CD4-positive, alpha-beta T cell (primary cell): ENCODE results near the gene MAP4K2. TPM values are rescaled to one million over a fixed set of nuclear protein-coding genes. Genes with fewer than 3 reads are reported as not detected.

Experiments used
- ATAC-seq: fragments of 200-7000 bp; cut with Tn5 transposase; one replicate; pipeline ENCODE4 v1.10.0; 2022; ENCODE audit warnings: mild to moderate bottlenecking; ENCODE audit not compliant: poor library complexity
- CTCF ChIA-PET: fragments of 350-600 bp; sonication (Branson Sonifier 250); formaldehyde crosslinking; loops from one replicate; lab custom pipeline; 2021; ENCODE audit warnings: antibody characterized with exemption, inconsistent platforms; lab: Charles Lee
- POLR2A ChIA-PET: fragments of 350-600 bp; sonication (Branson Sonifier 250); formaldehyde crosslinking; loops from one replicate; lab custom pipeline; 2021; ENCODE audit warnings: antibody characterized with exemption, inconsistent platforms; lab: Charles Lee
- DNase-seq, 14 experiments: peaks; one replicate each; pipeline ENCODE4 v3.0.0-alpha.2; 2013 to 2020; ENCODE audit warnings: mixed read lengths in 2 of 14
- H3K27ac ChIP-seq, 2 donors: one replicate each; pipeline versions ENCODE4 v1.5.1 to v1.7.0; 2013; ENCODE audit warnings: low read length in 2 of 2, low read depth in 1 of 2, mild to moderate bottlenecking in 1 of 2
- H3K27me3 ChIP-seq, 2 experiments: 1 replicate in 1 of 2; 2 replicates in 1 of 2; pipeline versions ENCODE4 v1.6.1 to v1.7.0; 2013; ENCODE audit warnings: low read length in 2 of 2, control low read depth in 1 of 2, mild to moderate bottlenecking in 1 of 2, moderate library complexity in 1 of 2; ENCODE audit not compliant: insufficient read depth in 2 of 2, control insufficient read depth in 1 of 2
- H3K36me3 ChIP-seq: one replicate; pipeline ENCODE4 v1.6.1; 2013; ENCODE audit warnings: low read length, control low read depth; ENCODE audit not compliant: insufficient read depth
- H3K4me1 ChIP-seq: one replicate; pipeline ENCODE4 v1.6.1; 2013; ENCODE audit warnings: low read length, control low read depth; ENCODE audit not compliant: insufficient read depth
- H3K4me3 ChIP-seq: one replicate; pipeline ENCODE4 v1.5.1; 2013; ENCODE audit warnings: mild to moderate bottlenecking, low read length, moderate library complexity
- H3K9me3 ChIP-seq, 2 experiments: 1 replicate in 1 of 2; 2 replicates in 1 of 2; pipeline versions ENCODE4 v1.6.1 to v1.7.0; 2013; ENCODE audit warnings: low read length in 2 of 2, mild to moderate bottlenecking in 2 of 2, control low read depth in 1 of 2, moderate library complexity in 1 of 2; ENCODE audit not compliant: control insufficient read depth in 1 of 2, insufficient read depth in 1 of 2
- H3K27ac Mint-ChIP-seq: one replicate; pipeline ENCODE4 v1.8.0; 2020; ENCODE audit warnings: mixed read lengths
- H3K27me3 Mint-ChIP-seq: one replicate; pipeline ENCODE4 v1.8.0; 2021; ENCODE audit warnings: mixed read lengths
- H3K36me3 Mint-ChIP-seq: one replicate; pipeline ENCODE4 v1.8.0; 2021; ENCODE audit warnings: low read depth, mixed read lengths
- H3K4me1 Mint-ChIP-seq: one replicate; pipeline ENCODE4 v1.8.0; 2021; ENCODE audit warnings: low read depth, mixed read lengths
- H3K4me3 Mint-ChIP-seq: one replicate; pipeline ENCODE4 v1.8.0; 2020; ENCODE audit warnings: mild to moderate bottlenecking, mixed read lengths
- H3K9me3 Mint-ChIP-seq: one replicate; pipeline ENCODE4 v1.8.0; 2020; ENCODE audit warnings: mixed read lengths
- CTCF ChIP-seq: fragments of 200-600 bp; IDR thresholded peaks from one replicate; pipeline ENCODE4 v1.8.0; 2022; ENCODE audit warnings: antibody characterized with exemption, mild to moderate bottlenecking
- intact Hi-C, 2 experiments: fragments of 100-400 bp; cut with DNase I in 1 of 2; cut with micrococcal nuclease in 1 of 2; formaldehyde crosslinking; loops; one replicate each; pipeline versions ENCODE4 v1.15.1 to v1.9.0; 2023 to 2025; cut with DNase I, micrococcal nuclease
- total RNA-seq, 174 experiments: library from RNA in 2 of 174; stranded (reverse) in 2 of 174; gene quantifications; one replicate each; pipeline ENCODE4 v1.2.3 and lab custom pipeline; 2021 to 2026

Gene MAP4K2
- total RNA-seq, 2 experiments from 2014 or later: 71.9 to 74.1 TPM

GRCh38 chr11:64751580-64751979 is 51.4 kb downstream of the MAP4K2 start:
- Mint-ChIP-seq H3K4me3 (no peak overlapping the region), H3K36me3 (peaks cover 38% of the 10 kb centered on the region), H3K4me1 (peaks cover 27% of the 10 kb centered on the region), H3K27ac (no peak overlapping the region), H3K9me3 (no peaks in the 10 kb centered on the region), H3K27me3 (no peaks in the 10 kb centered on the region)
- ATAC-seq (no peak), DNase-seq (peak in 1 of 14 experiments; percentile 27)
- TF ChIP-seq CTCF: no peak
- intact Hi-C loops: no loop called here
- Histone ChIP-seq H3K27me3 (no peaks in the 10 kb centered on the region), H3K4me1 (peaks cover 38% of the 10 kb centered on the region), H3K9me3 (no peaks in the 10 kb centered on the region), H3K4me3 (no peak overlapping the region), H3K27ac (no peak overlapping the region), H3K36me3 (peaks cover 25% of the 10 kb centered on the region)
- ChIA-PET POLR2A (interaction anchor here (2.7 to 18.7 kb wide), 2 partner anchors 10 to 27 kb away, joined by 10 to 634 read pairs; partner anchors contain the start of genes PYGM and SF1), CTCF (no interaction called here)

GRCh38 chr11:64751136-64751535 is 51.9 kb downstream of the MAP4K2 start:
- DNase-seq: no peak
- H3K27ac Mint-ChIP-seq: peak overlapping the region; percentile 45
- intact Hi-C loops: no loop called here

GRCh38 chr11:64750361-64751054 is 52.5 kb downstream of the MAP4K2 start:
- H3K27me3 ChIP-seq: no peaks in the 10 kb centered on the region
- no peak overlapping the region for H3K27ac ChIP-seq
- peak overlapping the region; percentile 47 for H3K4me3 Mint-ChIP-seq
- peak; percentile 40 for TF ChIP-seq CTCF
- H3K4me3 ChIP-seq: no peak overlapping the region
- H3K9me3 ChIP-seq: no peaks in the 10 kb centered on the region
- peaks cover 25% of the 10 kb centered on the region for H3K36me3 ChIP-seq
- CTCF ChIA-PET: interaction anchor here (1.0 kb wide), 1 partner anchor 10 kb away, joined by 4 read pairs; no protein-coding TSS in a partner anchor
- intact Hi-C loops: no loop called here
- no peaks in the 10 kb centered on the region for H3K27me3 Mint-ChIP-seq
- POLR2A ChIA-PET: interaction anchor here (2.7 to 18.7 kb wide), 2 partner anchors 11 to 28 kb away, joined by 10 to 634 read pairs; partner anchors contain the start of genes PYGM and SF1
- peaks cover 41% of the 10 kb centered on the region for H3K4me1 ChIP-seq
- DNase-seq (peak in 3 of 14 experiments; percentile 47 to 53 (median 52)), ATAC-seq (no peak)
- H3K36me3 Mint-ChIP-seq: peaks cover 41% of the 10 kb centered on the region
- H3K27ac Mint-ChIP-seq: peak overlapping the region; percentile 45
- peaks cover 33% of the 10 kb centered on the region for H3K4me1 Mint-ChIP-seq
- H3K9me3 Mint-ChIP-seq: no peaks in the 10 kb centered on the region

More at GRCh38 chr11:64751136-64751535, 51.9 kb downstream of the MAP4K2 start:
- ATAC-seq: no peak
- Mint-ChIP-seq H3K27me3 (no peaks in the 10 kb centered on the region), H3K4me3 (no peak overlapping the region), H3K36me3 (peaks cover 38% of the 10 kb centered on the region), H3K4me1 (peaks cover 31% of the 10 kb centered on the region), H3K9me3 (no peaks in the 10 kb centered on the region)
- TF ChIP-seq CTCF: no peak
- no peaks in the 10 kb centered on the region for H3K9me3 ChIP-seq
- no peak overlapping the region for H3K4me3 ChIP-seq
- CTCF ChIA-PET: no interaction called here
- POLR2A ChIA-PET: interaction anchor here (2.7 to 18.7 kb wide), 2 partner anchors 10 to 27 kb away, joined by 10 to 634 read pairs; partner anchors contain the start of genes PYGM and SF1
- no peaks in the 10 kb centered on the region for H3K27me3 ChIP-seq
- H3K27ac ChIP-seq: no peak overlapping the region
- H3K4me1 ChIP-seq: peaks cover 40% of the 10 kb centered on the region
- H3K36me3 ChIP-seq: peaks cover 25% of the 10 kb centered on the region
